ENCODE results near the gene MBTPS1.

The MBTPS1 gene

GRCh38 chr16:84096447-84097005 is 20.2 kb downstream of the MBTPS1 start:
- DNase-seq = no peak

- DNase-seq = no peak
These were observed 21.3 kb downstream of the MBTPS1 start for GRCh38 chr16:84095466-84095865.

- no peak for DNase-seq
These were observed 22.9 kb downstream of the MBTPS1 start for GRCh38 chr16:84093879-84094270.

- no peak for DNase-seq
These were observed 23.4 kb downstream of the MBTPS1 start for GRCh38 chr16:84093120-84093878.

GRCh38 chr16:84091460-84091859 is 25.3 kb downstream of the MBTPS1 start:
- no peak for DNase-seq

GRCh38 chr16:84090211-84090610 is 26.5 kb downstream of the MBTPS1 start:
- DNase-seq = no peak

GRCh38 chr16:84088695-84089395 is 27.9 kb downstream of the MBTPS1 start:
- DNase-seq = no peak

- DNase-seq = no peak
These were observed 29.1 kb downstream of the MBTPS1 start for GRCh38 chr16:84087466-84088151.

- no peak for DNase-seq
These were observed 29.7 kb downstream of the MBTPS1 start for GRCh38 chr16:84087001-84087400.

GRCh38 chr16:84086341-84086740 is 30.4 kb downstream of the MBTPS1 start:
- DNase-seq = no peak

GRCh38 chr16:84085773-84086172 is 31.0 kb downstream of the MBTPS1 start:
- no peak for DNase-seq

- no peak for DNase-seq
These were observed 31.5 kb downstream of the MBTPS1 start for GRCh38 chr16:84085271-84085667.

- peak; percentile 48 for DNase-seq
These were observed 32.0 kb downstream of the MBTPS1 start for GRCh38 chr16:84084570-84085270.

- no peak for DNase-seq
These were observed 33.7 kb downstream of the MBTPS1 start for GRCh38 chr16:84082835-84083569.

- DNase-seq = no peak
These were observed 34.6 kb downstream of the MBTPS1 start for GRCh38 chr16:84082110-84082509.

GRCh38 chr16:84081446-84081989 is 35.2 kb downstream of the MBTPS1 start:
- no peak for DNase-seq

- no peak for DNase-seq
These were observed 35.9 kb downstream of the MBTPS1 start for GRCh38 chr16:84080813-84081212.

- no peak for DNase-seq
These were observed 36.4 kb downstream of the MBTPS1 start for GRCh38 chr16:84080378-84080777.

GRCh38 chr16:84079664-84080063 is 37.1 kb downstream of the MBTPS1 start:
- DNase-seq = no peak

- no peak for DNase-seq
These were observed 41.4 kb downstream of the MBTPS1 start for GRCh38 chr16:84075376-84075775.

- no peak for DNase-seq
These were observed 42.0 kb downstream of the MBTPS1 start for GRCh38 chr16:84074721-84075120.

GRCh38 chr16:84072014-84072413 is 44.7 kb downstream of the MBTPS1 start:
- peak; percentile 9 for DNase-seq

Measured in fibroblast of skin of back (primary cell).